Pancreas (tissue), 10 donors: ENCODE data around the gene BTBD16. TPM values are rescaled to one million over a fixed set of nuclear protein-coding genes. Genes with fewer than 3 reads are reported as not detected.

Source experiments
- ATAC-seq, 4 donors: fragments of 200-7000 bp; cut with Tn5 transposase; one replicate each; pipeline versions ENCODE4 v1.8.0 to v1.9.1; 2020; ENCODE audit warnings: mild to moderate bottlenecking in 4 of 4, moderate library complexity in 4 of 4
- DNase-seq, 6 donors: peaks; one replicate each; pipeline ENCODE4 v3.0.0-alpha.2; 2020
- FAIRE-seq: peaks from 2 replicates; lab custom pipeline; 2012; peaks lifted over from hg19 to GRCh38; lab: Jason Lieb, UNC
- H3K27ac ChIP-seq, 4 donors: fragments of 200-600 bp; sonication (generic); 1 replicate in 3 of 4; 2 replicates in 1 of 4; pipeline versions ENCODE4 v1.5.0 to v1.8.0; 2020
- H3K27me3 ChIP-seq, 4 donors: fragments of 200-600 bp; one replicate each; pipeline ENCODE4 v1.8.0; 2021
- H3K36me3 ChIP-seq, 3 donors: fragments of 200-600 bp; sonication (generic) in 1 of 3; one replicate each; pipeline versions ENCODE4 v1.5.0 to v1.8.0; 2020 to 2021
- H3K4me1 ChIP-seq, 3 donors: fragments of 200-600 bp; one replicate each; pipeline ENCODE4 v1.8.0; 2021
- H3K4me3 ChIP-seq, 4 donors: fragments of 200-600 bp; sonication (generic) in 2 of 4; one replicate each; pipeline versions ENCODE4 v1.5.0 to v1.8.0; 2020 to 2021
- H3K9me3 ChIP-seq, 4 donors: fragments of 200-600 bp; one replicate each; pipeline ENCODE4 v1.8.0; 2021
- WGBS, 2 donors: extraction: QIAGEN DNeasy Blood & Tissue Kit; methylation state at CpG; one replicate each; pipeline ENCODE4 v1.1.7; 2013; 5-methylcytosine and 5-hydroxymethylcytosine counted together
- intact Hi-C, 3 donors: fragments of 100-400 bp; cut with DNase I; formaldehyde crosslinking; loops; one replicate each; pipeline versions ENCODE4 v1.11.1 to v1.14.2; 2022
- polyA plus RNA-seq, 2 donors: library from polyadenylated mRNA; stranded (reverse); fragments of 200-250 nt; gene quantifications; one replicate each; pipeline ENCODE4 v1.2.3, GENCODE V29; 2013
- total RNA-seq, 6 donors: library from RNA; stranded (reverse); fragmentation: NEBNext Ultra II Directional in 4 of 6; extraction: Animal tissue kit (Norgen Biotek cat#: 25700) in 4 of 6; gene quantifications; one replicate each; pipeline versions ENCODE4 v1.2.1 to v1.2.4, GENCODE V29; 2021 to 2023
- TF ChIP-seq, protein P1 (sequence below), 4 donors: fragments of 200-600 bp; sonication (generic) in 3 of 4; IDR thresholded peaks; one replicate each; pipeline versions ENCODE4 v1.5.0 to v1.8.0; 2021; ENCODE audit warnings: antibody characterized with exemption in 4 of 4
- donor health status: healthy with polysubstance abuse.
- donor health status: DM: no; HTN: no; CAD: no; lungs with moderate emphysema.
- donor health status: DM: no; HTN: no; CAD: no.
- donor health status: control.
- donor health status: control.
- donor health status: Bipolar disorder and iron deficiency.
- donor health status: DM: yes; HTN: yes; CAD: no.
- donor health status: DM: no; HTN: no; CAD: no.
- donor health status: DM: no; HTN: no; CAD: no.
- donor health status: DM: yes; HTN: yes; CAD: no.

Gene BTBD16
- total and polyA plus RNA-seq, 8 donors, result 0.14 to 0.52 (median 0.34) TPM; not detected in 3

DNA sequence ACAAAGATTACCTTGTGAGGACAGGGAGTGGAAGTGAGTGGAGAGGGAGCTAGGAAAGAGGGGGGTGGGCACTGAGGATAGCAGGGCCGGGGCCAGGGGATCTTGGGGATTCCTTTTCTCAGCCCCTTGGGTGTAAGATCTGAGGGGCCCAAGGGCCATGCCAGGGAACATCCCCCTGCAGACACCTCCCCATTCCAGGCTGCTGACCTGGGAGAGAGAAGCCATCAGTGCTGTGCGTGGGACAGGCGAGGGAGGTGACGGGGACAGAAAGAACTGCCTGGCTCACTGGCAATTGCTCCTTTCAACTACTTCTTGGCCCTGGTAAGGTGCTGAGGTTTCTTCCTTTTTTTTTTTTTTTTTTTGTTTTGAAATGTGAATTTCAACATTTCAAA, 12.0 kb upstream of the BTBD16 start:
- 94 to 96% methylated on average over 4 of the region's 4 CpGs for WGBS, 2 donors
- DNase-seq, result no peak

DNA sequence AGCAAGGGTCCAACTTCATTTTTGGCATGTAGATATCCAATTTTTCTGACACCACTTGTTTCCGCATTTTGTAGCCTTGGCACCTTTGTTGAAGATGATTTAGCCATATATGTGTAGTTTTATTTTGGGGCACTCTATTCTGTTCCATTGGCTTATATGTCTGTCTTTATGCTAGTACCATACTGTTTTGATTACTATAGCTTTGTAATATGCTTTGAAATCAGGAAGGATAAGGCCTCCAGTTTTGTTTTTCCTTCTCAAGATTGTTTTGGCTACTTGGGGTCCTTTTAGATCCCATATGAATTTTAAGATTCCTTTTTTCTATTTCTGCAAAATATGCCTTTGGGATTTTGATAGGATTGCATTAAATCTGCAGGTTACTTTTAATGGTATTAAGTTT, 9.5 kb upstream of the BTBD16 start:
- WGBS, 2 donors, result 67 to 71% methylated on average over 1 of the region's 1 CpG
- no peak for FAIRE-seq

More for the DNA sequence above, 12.0 kb upstream of the BTBD16 start:
- no peaks in the 10 kb centered on the region for H3K9me3 ChIP-seq
- TF ChIP-seq, protein P1, sequence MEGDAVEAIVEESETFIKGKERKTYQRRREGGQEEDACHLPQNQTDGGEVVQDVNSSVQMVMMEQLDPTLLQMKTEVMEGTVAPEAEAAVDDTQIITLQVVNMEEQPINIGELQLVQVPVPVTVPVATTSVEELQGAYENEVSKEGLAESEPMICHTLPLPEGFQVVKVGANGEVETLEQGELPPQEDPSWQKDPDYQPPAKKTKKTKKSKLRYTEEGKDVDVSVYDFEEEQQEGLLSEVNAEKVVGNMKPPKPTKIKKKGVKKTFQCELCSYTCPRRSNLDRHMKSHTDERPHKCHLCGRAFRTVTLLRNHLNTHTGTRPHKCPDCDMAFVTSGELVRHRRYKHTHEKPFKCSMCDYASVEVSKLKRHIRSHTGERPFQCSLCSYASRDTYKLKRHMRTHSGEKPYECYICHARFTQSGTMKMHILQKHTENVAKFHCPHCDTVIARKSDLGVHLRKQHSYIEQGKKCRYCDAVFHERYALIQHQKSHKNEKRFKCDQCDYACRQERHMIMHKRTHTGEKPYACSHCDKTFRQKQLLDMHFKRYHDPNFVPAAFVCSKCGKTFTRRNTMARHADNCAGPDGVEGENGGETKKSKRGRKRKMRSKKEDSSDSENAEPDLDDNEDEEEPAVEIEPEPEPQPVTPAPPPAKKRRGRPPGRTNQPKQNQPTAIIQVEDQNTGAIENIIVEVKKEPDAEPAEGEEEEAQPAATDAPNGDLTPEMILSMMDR (IDR thresholded peaks at IDR 0.05), result no peak
- no peaks in the 10 kb centered on the region for H3K27me3 ChIP-seq
- intact Hi-C loops, result no loop called here
- ATAC-seq (no peak), FAIRE-seq (no peak)
- no peaks in the 10 kb centered on the region for H3K36me3 ChIP-seq
- no peak overlapping the region for H3K27ac ChIP-seq
- H3K4me3 ChIP-seq, result no peak overlapping the region
- no peaks in the 10 kb centered on the region for H3K4me1 ChIP-seq

DNA sequence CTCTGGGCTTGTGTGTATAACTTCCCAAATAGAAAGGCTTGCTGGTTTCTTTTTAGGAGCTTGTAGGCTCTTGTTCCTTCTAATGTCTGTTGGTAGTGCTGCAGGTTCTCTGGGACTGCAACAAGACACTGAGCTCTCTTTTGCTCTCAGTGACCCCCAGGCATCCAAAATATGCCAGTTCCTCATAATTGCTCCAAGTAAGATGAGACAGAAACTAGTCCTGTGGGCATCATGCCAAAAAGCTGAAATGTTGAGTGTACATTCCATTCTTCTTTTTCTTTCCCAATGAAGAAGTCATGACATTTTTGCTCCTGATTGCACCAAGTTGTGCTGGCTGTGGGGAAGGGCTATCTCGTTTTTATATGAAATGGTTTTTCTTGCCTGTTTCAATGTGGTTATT, 7.1 kb upstream of the BTBD16 start:
- FAIRE-seq (no peak), ATAC-seq (no peak), DNase-seq (no peak)
- no peak overlapping the region for H3K27ac ChIP-seq
- no peak overlapping the region for H3K4me3 ChIP-seq
- 42 to 55% methylated on average over 1 of the region's 1 CpG for WGBS, 2 donors
- no peaks in the 10 kb centered on the region for H3K27me3 ChIP-seq
- no peaks in the 10 kb centered on the region for H3K4me1 ChIP-seq
- TF ChIP-seq, protein P1 (IDR thresholded peaks at IDR 0.05), result no peak
- H3K36me3 ChIP-seq, result no peaks in the 10 kb centered on the region
- intact Hi-C loops, result no loop called here
- no peaks in the 10 kb centered on the region for H3K9me3 ChIP-seq

More for the DNA sequence above, 9.5 kb upstream of the BTBD16 start:
- ATAC-seq, result no peak
- Histone ChIP-seq H3K27ac (no peak overlapping the region), H3K27me3 (no peaks in the 10 kb centered on the region), H3K9me3 (no peaks in the 10 kb centered on the region), H3K4me3 (no peak overlapping the region), H3K36me3 (no peaks in the 10 kb centered on the region), H3K4me1 (no peaks in the 10 kb centered on the region)
- DNase-seq, result no peak
- TF ChIP-seq, protein P1 (IDR thresholded peaks at IDR 0.05), result no peak
- intact Hi-C loops, result no loop called here

- TF ChIP-seq, protein P1 (IDR thresholded peaks at IDR 0.05), result no peak
- WGBS, 2 donors, result 94 to 100% methylated on average over 1 of the region's 1 CpG
- no peaks in the 10 kb centered on the region for H3K27me3 ChIP-seq
- H3K9me3 ChIP-seq, result no peaks in the 10 kb centered on the region
- intact Hi-C loops, result no loop called here
- no peak overlapping the region for H3K27ac ChIP-seq
- DNase-seq (no peak), FAIRE-seq (no peak), ATAC-seq (no peak)
- no peak overlapping the region for H3K4me3 ChIP-seq
- no peaks in the 10 kb centered on the region for H3K4me1 ChIP-seq
- no peaks in the 10 kb centered on the region for H3K36me3 ChIP-seq
Observed at GRCh38 chr10:122264436-122264835, 6.7 kb upstream of the BTBD16 start.

DNA sequence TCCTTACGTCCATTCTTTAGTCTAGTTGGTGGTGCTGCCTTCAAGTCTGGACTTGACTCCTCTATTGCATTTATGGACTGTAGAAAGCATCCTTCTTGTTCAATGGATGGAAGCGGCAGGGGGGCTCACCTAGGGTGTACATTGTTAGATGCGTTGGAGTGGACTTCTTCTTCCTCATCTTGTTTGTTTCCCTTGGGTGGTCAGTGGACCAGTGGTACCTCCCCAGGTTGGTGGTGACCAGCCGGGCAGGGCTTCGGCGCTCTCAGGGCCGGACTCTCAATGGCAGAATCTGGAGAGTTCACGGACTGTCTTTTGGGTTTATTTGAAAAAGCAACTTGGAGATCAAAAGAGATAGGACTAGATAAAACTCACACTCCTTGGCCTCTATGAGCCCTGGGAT, 6.2 kb upstream of the BTBD16 start:
- no peak for FAIRE-seq
- H3K4me3 ChIP-seq, result no peak overlapping the region
- WGBS, 2 donors, result 92 to 96% methylated on average over 8 of the region's 8 CpGs

More for the DNA sequence above, 6.2 kb upstream of the BTBD16 start:
- Histone ChIP-seq H3K9me3 (no peaks in the 10 kb centered on the region), H3K4me1 (no peaks in the 10 kb centered on the region), H3K27me3 (no peaks in the 10 kb centered on the region), H3K27ac (no peak overlapping the region), H3K36me3 (no peaks in the 10 kb centered on the region)
- TF ChIP-seq, protein P1 (IDR thresholded peaks at IDR 0.05), result no peak
- intact Hi-C loops, result no loop called here
- DNase-seq, result no peak
- ATAC-seq, result no peak
